Stimulated activated CD8-positive, alpha-beta memory T cell treated with anti-CD3 and anti-CD28 coated beads, Interleukin-4, amount 100 ng/mL, for 1 hour (primary cell): ENCODE measurements around the gene RAPGEF2.

Source experiments
- DNase-seq, 2 donors: peaks; one replicate each; pipeline ENCODE4 v3.0.0-alpha.2; 2020; ENCODE audit warnings: low read depth in 2 of 2, low spot score in 1 of 2

The RAPGEF2 gene

GRCh38 chr4:159134429-159134828 is 31.6 kb downstream of the RAPGEF2 start:
- DNase-seq: no peak

GRCh38 chr4:159137176-159137575 is 34.3 kb downstream of the RAPGEF2 start:
- DNase-seq: no peak

DNA sequence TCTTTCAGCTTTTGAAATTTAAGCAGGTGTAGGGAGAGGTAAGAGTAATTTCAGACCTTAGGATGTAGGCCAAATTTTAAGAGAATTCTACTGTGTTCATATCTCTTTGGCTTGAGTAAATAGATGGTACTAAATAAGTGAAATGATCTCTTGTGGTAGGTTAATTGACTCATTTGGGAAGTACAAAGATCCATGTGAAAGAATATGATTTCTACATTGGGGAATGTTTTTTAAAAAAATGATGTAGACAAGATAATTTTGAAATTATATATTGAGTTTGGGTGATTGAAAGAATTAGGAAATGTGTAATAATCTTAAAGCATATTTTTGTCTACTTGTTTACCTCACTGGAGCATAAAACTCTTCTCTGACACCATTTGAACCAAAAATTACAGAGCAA is 35.6 kb downstream of the RAPGEF2 start:
- DNase-seq: no peak

- no peak for DNase-seq
These were observed 38.3 kb downstream of the RAPGEF2 start for GRCh38 chr4:159141193-159141592.

DNA sequence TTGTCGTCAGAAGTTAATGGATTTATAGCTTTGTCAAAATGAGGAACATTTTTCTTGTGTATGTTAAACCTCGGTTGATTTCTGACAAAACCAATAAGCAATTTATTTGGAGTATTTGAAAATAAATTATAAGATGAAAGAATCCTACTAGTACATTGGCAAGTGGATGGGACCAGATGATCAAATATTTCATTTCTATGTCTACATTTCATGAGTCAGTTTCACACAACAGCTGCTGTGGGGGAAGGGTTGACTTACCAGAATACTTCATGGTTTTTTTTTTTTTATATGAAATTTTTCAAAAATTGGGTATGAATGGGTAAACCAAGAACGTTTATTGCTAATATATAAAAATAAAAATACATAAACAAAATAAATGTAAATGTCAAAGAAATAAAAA is 39.4 kb downstream of the RAPGEF2 start:
- DNase-seq: no peak

GRCh38 chr4:159142681-159143384 is 40.0 kb downstream of the RAPGEF2 start:
- DNase-seq: no peak

DNA sequence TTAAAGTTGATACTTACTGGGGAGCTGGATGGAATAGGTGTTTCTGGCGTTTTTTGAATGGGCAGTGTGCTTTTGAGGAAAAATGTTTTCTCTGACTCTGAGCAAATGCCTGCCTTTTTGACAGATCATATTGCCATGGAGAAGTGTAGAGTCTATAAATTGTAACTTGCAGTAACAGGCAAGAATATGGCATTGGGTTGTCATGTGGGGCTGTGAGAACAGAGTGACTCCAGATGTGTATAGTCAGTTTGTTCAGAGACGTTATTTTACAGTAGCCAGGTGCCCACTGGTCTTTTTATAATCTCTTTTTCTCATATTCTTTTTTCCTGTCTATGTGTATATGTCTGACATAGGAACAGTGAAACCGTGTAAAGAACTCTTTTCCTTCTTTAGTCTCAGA is 40.8 kb downstream of the RAPGEF2 start:
- no peak for DNase-seq

GRCh38 chr4:159144112-159144694 is 41.3 kb downstream of the RAPGEF2 start:
- DNase-seq: no peak

DNA sequence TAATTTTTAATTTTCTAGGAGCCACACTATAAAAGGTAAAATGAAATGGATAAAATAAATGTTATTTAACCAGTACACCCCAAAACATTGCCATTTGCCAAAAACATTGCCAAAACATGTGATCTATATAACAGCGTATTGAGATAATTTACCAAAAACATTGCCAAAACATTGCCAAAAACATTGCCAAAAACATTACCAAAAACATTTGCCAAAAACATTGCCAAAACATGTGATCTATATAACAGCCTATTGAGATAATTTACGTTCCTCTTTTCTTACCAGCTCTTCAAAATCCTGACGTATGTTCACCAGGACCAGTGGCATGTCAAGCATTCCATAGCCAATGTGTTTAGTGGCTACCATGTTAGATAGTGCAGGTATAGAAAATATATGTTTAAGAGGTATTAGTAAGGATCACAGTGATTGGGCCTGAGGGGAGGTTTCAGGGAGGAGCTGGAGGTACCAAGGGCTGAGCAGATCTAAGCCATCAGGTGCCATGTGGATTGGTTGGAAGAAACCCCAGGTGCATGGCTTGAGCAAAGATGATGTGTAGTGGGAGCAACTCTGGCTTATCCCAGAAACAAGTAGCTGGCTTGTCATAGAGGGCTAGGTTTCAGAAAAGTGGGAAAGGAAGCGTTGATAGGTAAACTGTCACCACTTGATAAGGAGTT is 42.6 kb downstream of the RAPGEF2 start:
- DNase-seq: no peak

DNA sequence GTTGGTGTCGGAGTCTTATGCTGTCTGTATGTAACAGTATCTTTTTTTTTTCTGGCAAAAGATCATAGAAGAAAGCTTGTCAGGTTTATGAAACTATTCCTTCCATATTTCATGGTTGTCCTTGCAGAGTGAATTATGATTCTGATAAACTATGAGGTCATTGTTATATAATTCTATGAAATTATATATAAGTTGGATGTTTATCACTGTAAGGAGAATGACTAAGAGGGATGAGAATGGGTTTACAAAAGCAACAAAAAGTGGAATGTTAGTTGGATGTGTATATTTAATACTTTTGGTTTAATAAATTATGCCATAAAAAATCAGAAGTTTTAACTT is 43.1 kb downstream of the RAPGEF2 start:
- DNase-seq: no peak

DNA sequence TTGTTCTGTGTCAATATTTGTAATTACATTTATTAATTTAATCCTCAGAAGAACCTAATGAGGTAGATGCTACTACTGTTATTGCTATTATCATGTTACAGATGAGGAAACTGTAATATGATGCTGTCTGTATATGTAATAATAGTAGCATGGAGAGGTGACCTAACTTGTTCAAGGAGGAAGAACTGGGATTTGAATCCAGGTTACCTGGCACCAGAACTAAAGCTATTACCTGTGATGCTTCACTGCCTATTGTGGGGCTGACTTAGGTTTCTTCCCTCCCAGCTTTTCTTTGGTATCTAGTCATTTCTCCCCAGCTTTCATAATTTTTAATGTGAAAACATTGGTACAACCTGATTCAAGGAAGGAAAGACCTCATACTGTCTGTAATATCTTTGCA is 43.6 kb downstream of the RAPGEF2 start:
- DNase-seq: no peak

DNA sequence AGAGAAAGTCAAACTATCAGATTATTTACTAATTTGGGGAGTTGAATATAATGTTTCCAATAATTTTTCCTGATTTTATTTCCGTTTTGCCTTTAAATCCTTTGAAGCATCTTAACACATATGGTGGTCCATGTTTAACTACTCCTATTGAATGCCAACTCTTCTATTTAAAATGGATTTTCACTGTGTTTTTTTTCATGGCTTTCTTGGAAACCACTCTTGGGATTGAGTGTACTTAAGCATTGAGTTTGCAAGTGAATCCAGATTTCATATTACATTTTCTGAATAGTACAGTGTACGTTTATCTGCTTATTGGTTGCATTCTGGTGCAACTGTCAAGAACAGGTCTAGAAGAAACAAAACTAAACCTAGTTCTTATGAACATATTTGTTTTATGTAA is 45.6 kb downstream of the RAPGEF2 start:
- DNase-seq: no peak

GRCh38 chr4:159149666-159150065 is 46.8 kb downstream of the RAPGEF2 start:
- no peak for DNase-seq

GRCh38 chr4:159150396-159150795 is 47.5 kb downstream of the RAPGEF2 start:
- no peak for DNase-seq

DNA sequence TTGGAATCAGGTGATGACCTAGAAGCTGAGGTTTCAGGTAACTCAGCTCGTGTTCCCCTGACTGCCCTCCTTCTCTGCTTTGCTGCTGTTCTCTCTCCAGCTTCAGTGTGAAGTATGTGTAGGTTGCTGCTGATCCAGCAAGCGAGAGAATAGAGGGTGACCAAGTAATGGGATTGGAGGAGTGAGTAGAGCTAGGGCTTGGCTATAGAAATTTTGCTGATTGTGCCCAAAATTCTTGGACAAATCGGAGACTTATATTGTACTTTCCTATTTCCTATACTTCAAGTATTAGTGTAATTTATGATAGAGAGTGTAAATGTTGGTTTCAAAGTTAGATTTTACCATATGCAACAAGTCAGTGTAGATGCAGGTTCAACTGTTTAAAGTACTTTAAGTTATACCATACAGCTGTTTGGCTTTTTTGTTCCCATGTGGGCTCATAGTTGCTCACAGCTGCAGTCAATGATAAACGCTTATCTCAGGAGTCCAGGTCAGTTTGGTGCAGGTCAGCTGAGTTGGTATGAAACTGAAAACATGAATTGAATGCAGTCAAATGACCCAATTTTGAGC is 48.0 kb downstream of the RAPGEF2 start:
- no peak for DNase-seq

DNA sequence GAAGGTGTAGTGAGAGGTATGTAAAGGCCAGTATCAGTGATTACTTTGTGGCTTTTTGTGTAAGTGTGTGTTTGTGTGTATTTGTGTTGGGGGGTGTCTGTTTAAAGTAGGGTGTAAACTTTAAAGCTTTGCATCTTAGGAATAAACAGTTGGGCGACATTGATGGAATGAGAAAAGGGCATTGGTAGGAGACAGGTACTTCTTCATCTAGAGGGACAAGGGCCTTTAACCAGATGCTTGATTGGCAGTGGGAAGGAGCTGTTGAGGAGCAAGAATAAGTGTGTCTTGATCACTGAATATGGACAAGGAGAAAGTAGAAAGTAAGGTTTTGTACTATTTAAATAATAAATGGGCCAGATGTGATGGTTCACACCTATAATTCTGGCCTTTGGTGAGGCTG is 48.8 kb downstream of the RAPGEF2 start:
- DNase-seq: no peak

GRCh38 chr4:159152181-159152580 is 49.3 kb downstream of the RAPGEF2 start:
- DNase-seq: no peak

GRCh38 chr4:159153669-159154068 is 50.8 kb downstream of the RAPGEF2 start:
- DNase-seq: no peak

- no peak for DNase-seq
These were observed 52.2 kb downstream of the RAPGEF2 start for GRCh38 chr4:159155119-159155518.

DNA sequence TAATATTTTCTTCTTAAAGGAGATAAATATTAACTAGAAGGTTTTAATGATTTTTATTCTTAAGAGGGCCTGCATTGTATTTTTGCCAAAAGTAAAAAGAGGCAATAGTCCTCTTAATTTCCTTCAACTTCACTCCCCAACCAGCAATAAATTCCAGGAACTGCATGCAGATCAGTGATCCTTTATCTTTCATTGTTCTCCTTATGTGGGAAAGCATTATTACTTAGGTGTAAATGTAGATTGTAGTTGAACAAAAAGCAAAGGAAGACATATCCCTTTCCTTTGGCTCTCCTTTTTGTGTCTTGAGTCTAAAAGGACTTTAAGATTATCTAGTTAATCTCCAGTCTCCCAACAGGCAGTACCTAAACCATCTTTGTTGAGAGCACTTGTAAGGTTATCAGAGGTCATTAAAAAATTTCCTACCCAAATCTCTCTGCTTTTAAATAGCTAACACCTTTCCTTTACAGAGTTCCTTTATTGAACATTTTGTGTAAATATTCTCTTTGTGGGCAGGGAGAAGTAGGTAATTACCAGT is 55.3 kb downstream of the RAPGEF2 start:
- DNase-seq: no peak

DNA sequence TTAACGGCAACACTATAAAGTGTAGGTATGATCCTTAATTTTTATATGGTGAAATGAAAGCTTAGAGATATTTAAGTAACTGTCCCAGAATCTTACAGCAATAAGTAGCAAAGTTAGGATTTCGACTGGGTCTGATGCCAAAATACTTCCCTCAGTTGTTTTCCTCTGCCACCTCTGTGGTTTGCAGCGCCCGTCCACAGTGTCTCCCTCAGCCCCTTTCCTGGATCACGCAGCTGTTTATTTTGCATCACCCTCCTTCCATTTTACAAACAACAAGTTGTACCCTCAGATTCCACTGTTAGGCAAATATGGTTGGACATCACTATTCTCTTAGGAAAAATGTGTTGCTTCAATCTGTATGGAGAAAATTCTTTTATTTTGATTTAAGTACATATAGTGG is 56.1 kb downstream of the RAPGEF2 start:
- DNase-seq: no peak

DNA sequence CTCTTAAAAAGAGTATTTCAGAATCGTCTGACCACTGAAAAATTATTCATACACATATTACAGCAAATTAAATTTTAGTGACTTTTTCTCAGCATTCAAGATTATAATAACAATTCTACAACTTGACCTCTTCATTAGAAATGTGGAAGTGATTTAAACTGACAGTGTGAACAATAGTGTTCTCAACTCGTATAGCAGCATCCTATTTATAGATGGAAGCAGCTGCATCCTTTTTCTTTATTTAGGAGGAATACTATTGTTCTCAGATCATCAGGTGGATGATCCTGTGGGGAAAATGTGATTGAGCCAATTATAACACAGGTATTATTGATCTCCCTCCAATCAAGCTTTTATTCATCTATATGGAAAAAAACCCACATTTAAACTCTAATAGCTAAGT is 56.7 kb downstream of the RAPGEF2 start:
- no peak for DNase-seq
